ENCODE data around the gene NRP1.

NRP1 gene

GRCh38 chr10:33352615-33353014, 18.1 kb upstream of the NRP1 start:
- no peak for TF ChIP-seq REST (IDR thresholded peaks at IDR 0.05; ENCODE audit: low read depth)

GRCh38 chr10:33352175-33352574, 17.7 kb upstream of the NRP1 start:
- TF ChIP-seq MAX (IDR thresholded peaks at IDR 0.05), result no peak
- TF ChIP-seq EP300 (IDR thresholded peaks at IDR 0.05; ENCODE audit: borderline replicate concordance), result no peak
- TF ChIP-seq FOXM1 (IDR thresholded peaks at IDR 0.05; ENCODE audit: borderline replicate concordance, low read depth), result no peak
- no peak for TF ChIP-seq REST (IDR thresholded peaks at IDR 0.05; ENCODE audit: low read depth)
- TF ChIP-seq TEAD4 (IDR thresholded peaks at IDR 0.05), result no peak
- TF ChIP-seq USF1 (IDR thresholded peaks at IDR 0.05), result no peak
- TF ChIP-seq YY1 (IDR thresholded peaks at IDR 0.05; ENCODE audit: low read depth), result no peak
- no peak for TF ChIP-seq EGR1 (IDR thresholded peaks at IDR 0.05)
- TF ChIP-seq TCF12 (IDR thresholded peaks at IDR 0.05; ENCODE audit: low read depth), result no peak
- TF ChIP-seq CEBPB (IDR thresholded peaks at IDR 0.05), result no peak

- TF ChIP-seq ZBTB7A (IDR thresholded peaks at IDR 0.05; ENCODE audit: low read depth), result no peak
- no peak for TF ChIP-seq MAX (IDR thresholded peaks at IDR 0.05)
- no peak for TF ChIP-seq CEBPB (IDR thresholded peaks at IDR 0.05)
- no peak for TF ChIP-seq TAF1 (IDR thresholded peaks at IDR 0.05; ENCODE audit: low read depth)
- TF ChIP-seq EP300 (IDR thresholded peaks at IDR 0.05; ENCODE audit: borderline replicate concordance), result no peak
- no peak for TF ChIP-seq NFIC (IDR thresholded peaks at IDR 0.05)
- no peak for TF ChIP-seq FOXM1 (IDR thresholded peaks at IDR 0.05; ENCODE audit: borderline replicate concordance, low read depth)
- TF ChIP-seq YY1 (IDR thresholded peaks at IDR 0.05; ENCODE audit: low read depth), result no peak
- no peak for TF ChIP-seq REST (IDR thresholded peaks at IDR 0.05; ENCODE audit: low read depth)
- no peak for TF ChIP-seq TEAD4 (IDR thresholded peaks at IDR 0.05)
- TF ChIP-seq CREB1 (IDR thresholded peaks at IDR 0.05; ENCODE audit: low read depth), result no peak
- no peak for TF ChIP-seq TCF12 (IDR thresholded peaks at IDR 0.05; ENCODE audit: low read depth)
- TF ChIP-seq EGR1 (IDR thresholded peaks at IDR 0.05), result no peak
- TF ChIP-seq RAD21 (IDR thresholded peaks at IDR 0.05; ENCODE audit: low read depth), result no peak
- TF ChIP-seq USF1 (IDR thresholded peaks at IDR 0.05), result no peak
These were observed 15.6 kb upstream of the NRP1 start for GRCh38 chr10:33350041-33350440.

- no peak for TF ChIP-seq RAD21 (IDR thresholded peaks at IDR 0.05; ENCODE audit: low read depth)
- TF ChIP-seq TAF1 (IDR thresholded peaks at IDR 0.05; ENCODE audit: low read depth), result no peak
- no peak for TF ChIP-seq EGR1 (IDR thresholded peaks at IDR 0.05)
- no peak for TF ChIP-seq EP300 (IDR thresholded peaks at IDR 0.05; ENCODE audit: borderline replicate concordance)
- TF ChIP-seq ZBTB7A (IDR thresholded peaks at IDR 0.05; ENCODE audit: low read depth), result no peak
- no peak for TF ChIP-seq TCF12 (IDR thresholded peaks at IDR 0.05; ENCODE audit: low read depth)
- TF ChIP-seq CEBPB (IDR thresholded peaks at IDR 0.05), result no peak
- TF ChIP-seq FOXM1 (IDR thresholded peaks at IDR 0.05; ENCODE audit: borderline replicate concordance, low read depth), result no peak
- no peak for TF ChIP-seq CREB1 (IDR thresholded peaks at IDR 0.05; ENCODE audit: low read depth)
- TF ChIP-seq TEAD4 (IDR thresholded peaks at IDR 0.05), result no peak
- no peak for TF ChIP-seq NFIC (IDR thresholded peaks at IDR 0.05)
- no peak for TF ChIP-seq USF1 (IDR thresholded peaks at IDR 0.05)
- TF ChIP-seq REST (IDR thresholded peaks at IDR 0.05; ENCODE audit: low read depth), result no peak
- TF ChIP-seq MAX (IDR thresholded peaks at IDR 0.05), result no peak
- no peak for TF ChIP-seq YY1 (IDR thresholded peaks at IDR 0.05; ENCODE audit: low read depth)
These were observed 14.8 kb upstream of the NRP1 start for GRCh38 chr10:33349268-33349667.
